Esophagus muscularis mucosa (tissue), 4 donors: ENCODE measurements around the gene SPDYE5.
"Not testable (repeated sequence)": the region's sequence is repeated elsewhere in the genome, so short reads cannot be mapped to it uniquely, and the experiment has no call there.

ENCODE experiments used
- CTCF ChIP-seq, 3 experiments: fragments of 200-600 bp in 2 of 3; fragments of 450-650 bp in 1 of 3; sonication (generic) in 2 of 3; IDR thresholded peaks; one replicate each; pipeline ENCODE4 v1.5.1; 2017 to 2019; ENCODE audit warnings: antibody characterized with exemption in 3 of 3, mild to moderate bottlenecking in 2 of 3, moderate library complexity in 1 of 3
- EP300 ChIP-seq: sonication (generic); formaldehyde crosslinking; IDR thresholded peaks from one replicate; pipeline ENCODE4 v1.6.1; 2017; ENCODE audit warnings: antibody characterized with exemption
- POLR2A ChIP-seq: fragments of 450-650 bp; IDR thresholded peaks from one replicate; pipeline ENCODE4 v1.6.1; 2017; ENCODE audit warnings: antibody characterized with exemption, moderate library complexity, mild to moderate bottlenecking, low read depth

- peak in 1 of 3 experiments; percentile 13 for TF ChIP-seq CTCF (IDR thresholded peaks at IDR 0.05)
- not testable (repeated sequence) for TF ChIP-seq EP300, POLR2A
Measured at GRCh38 chr7:75442465-75443111, 49.5 kb upstream of the SPDYE5 start.
